H9 (cell line): Measurements from ENCODE around the gene PGLYRP2. TPM values are rescaled to one million over a fixed set of nuclear protein-coding genes. Genes with fewer than 3 reads are reported as not detected.
"Not testable (repeated sequence)": the region's sequence is repeated elsewhere in the genome, so short reads cannot be mapped to it uniquely, and the experiment has no call there.

Experiments used
- DNase-seq: peaks from one replicate; pipeline ENCODE4 v3.0.0-alpha.2; 2017
- H2AFZ ChIP-seq: one replicate; pipeline ENCODE4 v1.6.1; 2013; ENCODE audit warnings: mild to moderate bottlenecking, low read length, control low read depth, moderate library complexity
- H2AK5ac ChIP-seq: 2 replicates; pipeline ENCODE4 v1.6.1; 2013; ENCODE audit warnings: low read length, control low read depth, mixed read lengths; ENCODE audit not compliant: insufficient read length
- H2BK120ac ChIP-seq: one replicate; pipeline ENCODE4 v1.6.1; 2013; ENCODE audit warnings: low read depth, mild to moderate bottlenecking, low read length, control low read depth, inconsistent platforms; ENCODE audit not compliant: poor library complexity, severe bottlenecking
- H2BK12ac ChIP-seq: 2 replicates; pipeline ENCODE4 v1.6.1; 2013; ENCODE audit warnings: low read length, control low read depth, mixed read lengths, low read depth; ENCODE audit not compliant: insufficient read length
- H2BK15ac ChIP-seq: 2 replicates; pipeline ENCODE4 v1.6.1; 2013; ENCODE audit warnings: low read depth, low read length, control low read depth
- H2BK20ac ChIP-seq: one replicate; pipeline ENCODE4 v1.6.1; 2013; ENCODE audit warnings: low read depth, mild to moderate bottlenecking, low read length, control low read depth, inconsistent platforms; ENCODE audit not compliant: poor library complexity, severe bottlenecking
- H2BK5ac ChIP-seq: 2 replicates; pipeline ENCODE4 v1.6.1; 2013; ENCODE audit warnings: low read length, control low read depth, mixed read lengths; ENCODE audit not compliant: insufficient read length
- H3K14ac ChIP-seq: 2 replicates; pipeline ENCODE4 v1.6.1; 2013; ENCODE audit warnings: low read length, control low read depth; ENCODE audit not compliant: insufficient read depth
- H3K18ac ChIP-seq: 2 replicates; pipeline ENCODE4 v1.6.1; 2013; ENCODE audit warnings: low read depth, mild to moderate bottlenecking, mixed read lengths, low read length, control low read depth; ENCODE audit not compliant: insufficient read length
- H3K23ac ChIP-seq: 2 replicates; pipeline ENCODE4 v1.6.1; 2013; ENCODE audit warnings: low read length, control low read depth, mixed read lengths, low read depth; ENCODE audit not compliant: insufficient read length
- H3K23me2 ChIP-seq: 2 replicates; pipeline ENCODE4 v1.6.1; 2013; ENCODE audit warnings: low read depth, mild to moderate bottlenecking, mixed read lengths, low read length, control low read depth; ENCODE audit not compliant: insufficient read length, poor library complexity, severe bottlenecking
- H3K27ac ChIP-seq: 2 replicates; pipeline ENCODE4 v1.5.1; 2013; ENCODE audit warnings: low read length, control low read depth, mixed read lengths, low read depth; ENCODE audit not compliant: insufficient read length
- H3K27me3 ChIP-seq: 2 replicates; pipeline ENCODE4 v1.6.1; 2013; ENCODE audit warnings: low read length, control low read depth, inconsistent platforms; ENCODE audit not compliant: insufficient read depth
- H3K4ac ChIP-seq: 2 replicates; pipeline ENCODE4 v1.6.1; 2013; ENCODE audit warnings: low read depth, mild to moderate bottlenecking, control low read depth, inconsistent platforms, low read length, moderate library complexity
- H3K4me1 ChIP-seq: 2 replicates; pipeline ENCODE4 v1.6.1; 2013; ENCODE audit warnings: low read length, control low read depth, inconsistent platforms; ENCODE audit not compliant: insufficient read depth
- H3K4me2 ChIP-seq: 2 replicates; pipeline ENCODE4 v1.6.1; 2013; ENCODE audit warnings: low read length, control low read depth, mixed read lengths; ENCODE audit not compliant: insufficient read length, insufficient read depth
- H3K56ac ChIP-seq: 2 replicates; pipeline ENCODE4 v1.6.1; 2013; ENCODE audit warnings: low read depth, mild to moderate bottlenecking, mixed read lengths, low read length, control low read depth; ENCODE audit not compliant: insufficient read length
- H3K79me1 ChIP-seq: 2 replicates; pipeline ENCODE4 v1.6.1; 2013; ENCODE audit warnings: low read depth, mild to moderate bottlenecking, moderate library complexity, low read length, control low read depth, inconsistent platforms; ENCODE audit not compliant: insufficient read depth, poor library complexity, severe bottlenecking
- H3K79me2 ChIP-seq: 2 replicates; pipeline ENCODE4 v1.6.1; 2013; ENCODE audit warnings: low read length, control low read depth, inconsistent platforms; ENCODE audit not compliant: insufficient read depth
- H3K9ac ChIP-seq: 2 replicates; pipeline ENCODE4 v1.6.1; 2013; ENCODE audit warnings: low read length, control low read depth, mixed read lengths; ENCODE audit not compliant: insufficient read length; ENCODE audit errors: extremely low read depth
- H3K9me3 ChIP-seq: one replicate; pipeline ENCODE4 v1.6.1; 2013; ENCODE audit warnings: low read depth, low read length, inconsistent platforms; ENCODE audit not compliant: control insufficient read depth
- H3T11ph ChIP-seq: one replicate; pipeline ENCODE4 v1.6.1; 2013; ENCODE audit warnings: mild to moderate bottlenecking, low read length, control low read depth, inconsistent platforms
- H4K20me1 ChIP-seq: one replicate; pipeline ENCODE4 v1.6.1; 2013; ENCODE audit not compliant: control insufficient read depth, insufficient read length, insufficient read depth
- H4K5ac ChIP-seq: 2 replicates; pipeline ENCODE4 v1.6.1; 2013; ENCODE audit warnings: low read depth, mild to moderate bottlenecking, mixed read lengths, low read length, control low read depth; ENCODE audit not compliant: insufficient read length
- H4K8ac ChIP-seq: replicated peaks from 2 replicates; pipeline ENCODE4 v1.6.1; 2013; ENCODE audit warnings: low read length, control low read depth, mixed read lengths, low read depth; ENCODE audit not compliant: insufficient read length
- H4K91ac ChIP-seq: 2 replicates; pipeline ENCODE4 v1.6.1; 2013; ENCODE audit warnings: low read depth, mild to moderate bottlenecking, moderate library complexity, mixed read lengths, low read length, control low read depth; ENCODE audit not compliant: insufficient read length
- H3K27ac Mint-ChIP-seq, 3 experiments: 2 replicates in 2 of 3; 3 replicates in 1 of 3; pipeline ENCODE4 v1.8.0; 2020 to 2021; ENCODE audit warnings: mixed read lengths in 3 of 3, mild to moderate bottlenecking in 1 of 3, moderate library complexity in 1 of 3
- H3K27me3 Mint-ChIP-seq: 2 replicates; pipeline ENCODE4 v1.8.0; 2021; ENCODE audit warnings: low read depth, mild to moderate bottlenecking, moderate library complexity, mixed read lengths
- H3K36me3 Mint-ChIP-seq, 3 experiments: 2 replicates in 2 of 3; 3 replicates in 1 of 3; pipeline ENCODE4 v1.8.0; 2020 to 2021; ENCODE audit warnings: low read depth in 3 of 3, mixed read lengths in 3 of 3; ENCODE audit not compliant: insufficient read depth in 1 of 3
- H3K4me1 Mint-ChIP-seq, 2 experiments: 2 replicates each; pipeline ENCODE4 v1.8.0; 2020; ENCODE audit warnings: mixed read lengths in 2 of 2
- H3K4me3 Mint-ChIP-seq, 2 experiments: 2 replicates in 1 of 2; 3 replicates in 1 of 2; pipeline ENCODE4 v1.8.0; 2020 to 2021; ENCODE audit warnings: mild to moderate bottlenecking in 2 of 2, mixed read lengths in 2 of 2, moderate library complexity in 1 of 2
- H3K9me3 Mint-ChIP-seq, 2 experiments: 2 replicates in 1 of 2; 3 replicates in 1 of 2; pipeline ENCODE4 v1.8.0; 2020; ENCODE audit warnings: mild to moderate bottlenecking in 2 of 2, mixed read lengths in 2 of 2, moderate library complexity in 1 of 2
- CTCF ChIP-seq: fragments of 200-600 bp; sonication (generic); conservative IDR thresholded peaks from 3 replicates; pipeline ENCODE4 v1.8.0; 2021; ENCODE audit warnings: antibody characterized with exemption, mild to moderate bottlenecking
- WGBS: extraction: QIAGEN DNeasy Blood & Tissue Kit; methylation state at CpG from one replicate; pipeline ENCODE4 v1.1.7; 2013; ENCODE audit warnings: missing lambda C conversion rate, low lambda C conversion rate, mixed read lengths; ENCODE audit not compliant: insufficient read length; ENCODE audit errors: extremely low coverage; 5-methylcytosine and 5-hydroxymethylcytosine counted together
- total RNA-seq: library from RNA; stranded (reverse); gene quantifications from 2 replicates; pipeline ENCODE4 v1.2.1, GENCODE V29; 2021

PGLYRP2 gene
- total RNA-seq, 1 experiment from 2014 or later = not detected

GRCh38 chr19:15487038-15487437, 7.7 kb upstream of the PGLYRP2 start:
- Histone ChIP-seq H2BK5ac (no peak overlapping the region), H3K14ac (no peak overlapping the region), H3K9ac (no peak overlapping the region), H4K5ac (no peak overlapping the region), H4K91ac (no peak overlapping the region), H3K79me1 (no peaks in the 10 kb centered on the region), H3K23ac (no peak overlapping the region), H2BK15ac (no peak overlapping the region), H3K27me3 (no peaks in the 10 kb centered on the region), H3K79me2 (no peaks in the 10 kb centered on the region), H3K4me1 (no peaks in the 10 kb centered on the region), H4K20me1 (no peaks in the 10 kb centered on the region), H3K27ac (no peak overlapping the region), H2AFZ (no peak overlapping the region), H2BK20ac (no peak overlapping the region), H3K4ac (no peak overlapping the region), H2BK12ac (no peak overlapping the region), H2BK120ac (no peak overlapping the region), H2AK5ac (no peak overlapping the region), H4K8ac (no peak overlapping the region), H3K9me3 (peaks cover 30% of the 10 kb centered on the region), H3K18ac (no peak overlapping the region), H3T11ph (no peak overlapping the region), H3K4me2 (no peak overlapping the region), H3K23me2 (no peaks in the 10 kb centered on the region), H3K56ac (no peak overlapping the region)
- peaks cover 34 to 66% of the 10 kb centered on the region in 2 experiments for H3K9me3 Mint-ChIP-seq
- H3K4me1 Mint-ChIP-seq = no peaks in the 10 kb centered on the region
- H3K4me3 Mint-ChIP-seq = no peak overlapping the region
- no peaks in the 10 kb centered on the region; the same call in 1 of the 2 replicates for H3K27me3 Mint-ChIP-seq
- H3K36me3 Mint-ChIP-seq = peaks cover 2 to 18% (median 8%) of the 10 kb centered on the region in 3 experiments; a peak in 4 of 7 replicates
- no CpG with 5 or more reads among the region's 4 CpGs for WGBS
- no peak overlapping the region for H3K27ac Mint-ChIP-seq
- DNase-seq = no peak
- TF ChIP-seq CTCF = no peak

- no CpG with 5 or more reads among the region's 5 CpGs for WGBS
- H2AK5ac ChIP-seq, H3K79me2 ChIP-seq: not testable (repeated sequence)
Measured at GRCh38 chr19:15485768-15486167, 6.5 kb upstream of the PGLYRP2 start.

More at GRCh38 chr19:15485768-15486167, 6.5 kb upstream of the PGLYRP2 start:
- H4K8ac ChIP-seq, H3K4me2 ChIP-seq, H4K91ac ChIP-seq, H3K79me1 ChIP-seq, H2BK15ac ChIP-seq, H2BK120ac ChIP-seq, H3K14ac ChIP-seq, H3K23ac ChIP-seq, H3K18ac ChIP-seq, H3K9ac ChIP-seq, H3K23me2 ChIP-seq, DNase-seq, H3K27me3 Mint-ChIP-seq, H2AFZ ChIP-seq, H3K27ac ChIP-seq, H3K4me1 ChIP-seq, H4K5ac ChIP-seq, H4K20me1 ChIP-seq, H2BK5ac ChIP-seq, H3K4me3 Mint-ChIP-seq, H3K27ac Mint-ChIP-seq, H3K4ac ChIP-seq, H3K4me1 Mint-ChIP-seq, H3T11ph ChIP-seq, H3K27me3 ChIP-seq, H2BK12ac ChIP-seq, H3K56ac ChIP-seq, H2BK20ac ChIP-seq: not testable (repeated sequence)
- H3K36me3 Mint-ChIP-seq = peaks cover 2 to 18% (median 8%) of the 10 kb centered on the region in 3 experiments; a peak in 4 of 7 replicates
- H3K9me3 Mint-ChIP-seq = peaks cover 34 to 73% of the 10 kb centered on the region in 2 experiments
- peaks cover 36% of the 10 kb centered on the region for H3K9me3 ChIP-seq
